HepG2 (cell line): ENCODE results near the gene RAB35. TPM values are rescaled to one million over a fixed set of nuclear protein-coding genes. Genes with fewer than 3 reads are reported as not detected.

Source experiments
- ARID2 ChIP-seq: sonication (generic); formaldehyde crosslinking; IDR thresholded peaks from 2 replicates; pipeline ENCODE4 v1.8.1; 2022; ENCODE audit warnings: mild to moderate bottlenecking, missing genetic modification reagents, borderline replicate concordance
- BCL6 ChIP-seq: IDR thresholded peaks from 2 replicates; pipeline ENCODE4 v1.6.1; 2016; ENCODE audit warnings: missing genetic modification reagents, missing compliant biosample characterization
- DPF2 ChIP-seq: sonication (generic); formaldehyde crosslinking; IDR thresholded peaks from 2 replicates; pipeline ENCODE4 v1.4.0; 2020; ENCODE audit warnings: mild to moderate bottlenecking, low read depth, missing genetic modification reagents, borderline replicate concordance
- FOSL2 ChIP-seq: sonication (generic); formaldehyde crosslinking; IDR thresholded peaks from 2 replicates; pipeline ENCODE4 v1.4.0; 2020; ENCODE audit warnings: missing genetic modification reagents
- SIN3A ChIP-seq: IDR thresholded peaks from 2 replicates; pipeline ENCODE4 v1.6.1; 2011; ENCODE audit warnings: low read depth, mild to moderate bottlenecking, control low read depth, low read length, borderline replicate concordance
- SRSF9 ChIP-seq: fragments of 200-400 bp; formaldehyde crosslinking; IDR thresholded peaks from 2 replicates; pipeline ENCODE4 v1.6.1; 2018; ENCODE audit warnings: borderline replicate concordance, mild to moderate bottlenecking, low read depth, low read length; ENCODE audit not compliant: insufficient read depth, poor library complexity, severe bottlenecking
- SSRP1 ChIP-seq: IDR thresholded peaks from 2 replicates; pipeline ENCODE4 v1.6.1; 2016; ENCODE audit warnings: control low read depth
- ZBTB46 ChIP-seq: sonication (generic); formaldehyde crosslinking; IDR thresholded peaks from 2 replicates; pipeline ENCODE4 v1.4.0; 2020; ENCODE audit warnings: mild to moderate bottlenecking, missing genetic modification reagents, borderline replicate concordance
- ZNF318 ChIP-seq: sonication (generic); formaldehyde crosslinking; IDR thresholded peaks from 2 replicates; pipeline ENCODE4 v1.4.0; 2020; ENCODE audit warnings: mild to moderate bottlenecking, missing genetic modification reagents
- ZNF451 ChIP-seq: sonication (generic); formaldehyde crosslinking; IDR thresholded peaks from 2 replicates; pipeline ENCODE4 v1.5.0; 2020; ENCODE audit warnings: mild to moderate bottlenecking, missing genetic modification reagents
- ZNF530 ChIP-seq: sonication (generic); formaldehyde crosslinking; IDR thresholded peaks from 2 replicates; pipeline ENCODE4 v1.5.0; 2020; ENCODE audit warnings: low read depth, mild to moderate bottlenecking, missing genetic modification reagents
- ZNF557 ChIP-seq: sonication (generic); formaldehyde crosslinking; IDR thresholded peaks from 2 replicates; pipeline ENCODE4 v1.4.0; 2020; ENCODE audit warnings: missing genetic modification reagents
- ZNF788 ChIP-seq: sonication (generic); formaldehyde crosslinking; IDR thresholded peaks from 2 replicates; pipeline ENCODE4 v1.5.0; 2020; ENCODE audit warnings: mild to moderate bottlenecking, missing genetic modification reagents, borderline replicate concordance
- polyA plus RNA-seq, 8 experiments: library from polyadenylated mRNA; depleted of rRNA in 3 of 8; stranded (reverse) in 7 of 8; unstranded in 1 of 8; fragments of >200 nt; fragmentation: Illumina TruSeq in 4 of 8; extraction: Trizol in 4 of 8; gene quantifications; 2 replicates each; pipeline versions ENCODE4 v1.2.1 to v1.2.3, GENCODE V29; 2011 to 2016; ENCODE audit warnings: low read depth in 4 of 8, missing spikeins in 1 of 8, mixed read lengths in 1 of 8; ENCODE audit not compliant: insufficient read depth in 1 of 8
- total RNA-seq, 5 experiments: library from RNA; depleted of rRNA; stranded (reverse); fragments of >200 nt; fragmentation: Illumina TruSeq; extraction: Trizol; gene quantifications; 2 replicates each; pipeline ENCODE4 v1.2.3, GENCODE V29; 2016; ENCODE audit warnings: low read depth in 1 of 5
- TF ChIP-seq, protein P1 (sequence below): sonication (generic); formaldehyde crosslinking; IDR thresholded peaks from 2 replicates; pipeline ENCODE4 v1.4.0; 2020; ENCODE audit warnings: missing genetic modification reagents

Gene RAB35
- total and polyA plus RNA-seq, 2 of the 13 experiments (the other 11 are each of a cell fraction or from before 2014, with no cell fraction given): 25.2 to 29.1 TPM

- TF ChIP-seq FOSL2 (peak; percentile 75), ZNF557 (CRISPR knock-in tag) (0 out of 2 replicates have a peak, but pooled peaks have one; percentile 54), SSRP1 (CRISPR knock-in tag) (no peak), BCL6 (CRISPR knock-in tag) (peak; percentile 44; the same call in 1 of the 2 replicates), DPF2 (CRISPR knock-in tag) (peak; percentile 59; the same call in 1 of the 2 replicates), ZNF530 (CRISPR knock-in tag) (no peak), SRSF9 (no peak), ARID2 (CRISPR knock-in tag) (no peak), ZNF318 (CRISPR knock-in tag) (no peak), SIN3A (0 out of 2 replicates have a peak, but pooled peaks have one; percentile 31), ZNF788 (CRISPR knock-in tag) (peak; percentile 56; the same call in 1 of the 2 replicates), ZBTB46 (no peak), ZNF451 (no peak)
- TF ChIP-seq, protein P1, sequence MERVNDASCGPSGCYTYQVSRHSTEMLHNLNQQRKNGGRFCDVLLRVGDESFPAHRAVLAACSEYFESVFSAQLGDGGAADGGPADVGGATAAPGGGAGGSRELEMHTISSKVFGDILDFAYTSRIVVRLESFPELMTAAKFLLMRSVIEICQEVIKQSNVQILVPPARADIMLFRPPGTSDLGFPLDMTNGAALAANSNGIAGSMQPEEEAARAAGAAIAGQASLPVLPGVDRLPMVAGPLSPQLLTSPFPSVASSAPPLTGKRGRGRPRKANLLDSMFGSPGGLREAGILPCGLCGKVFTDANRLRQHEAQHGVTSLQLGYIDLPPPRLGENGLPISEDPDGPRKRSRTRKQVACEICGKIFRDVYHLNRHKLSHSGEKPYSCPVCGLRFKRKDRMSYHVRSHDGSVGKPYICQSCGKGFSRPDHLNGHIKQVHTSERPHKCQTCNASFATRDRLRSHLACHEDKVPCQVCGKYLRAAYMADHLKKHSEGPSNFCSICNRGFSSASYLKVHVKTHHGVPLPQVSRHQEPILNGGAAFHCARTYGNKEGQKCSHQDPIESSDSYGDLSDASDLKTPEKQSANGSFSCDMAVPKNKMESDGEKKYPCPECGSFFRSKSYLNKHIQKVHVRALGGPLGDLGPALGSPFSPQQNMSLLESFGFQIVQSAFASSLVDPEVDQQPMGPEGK (CRISPR knock-in tag): 0 out of 2 replicates have a peak, but pooled peaks have one; percentile 14
Observed at GRCh38 chr12:120121766-120122293, 5.3 kb upstream of the RAB35 start (continued).
